ENCODE data around the gene PKD2L2.
"Not testable (repeated sequence)": the region's sequence is repeated elsewhere in the genome, so short reads cannot be mapped to it uniquely, and the experiment has no call there.

Gene PKD2L2

DNA sequence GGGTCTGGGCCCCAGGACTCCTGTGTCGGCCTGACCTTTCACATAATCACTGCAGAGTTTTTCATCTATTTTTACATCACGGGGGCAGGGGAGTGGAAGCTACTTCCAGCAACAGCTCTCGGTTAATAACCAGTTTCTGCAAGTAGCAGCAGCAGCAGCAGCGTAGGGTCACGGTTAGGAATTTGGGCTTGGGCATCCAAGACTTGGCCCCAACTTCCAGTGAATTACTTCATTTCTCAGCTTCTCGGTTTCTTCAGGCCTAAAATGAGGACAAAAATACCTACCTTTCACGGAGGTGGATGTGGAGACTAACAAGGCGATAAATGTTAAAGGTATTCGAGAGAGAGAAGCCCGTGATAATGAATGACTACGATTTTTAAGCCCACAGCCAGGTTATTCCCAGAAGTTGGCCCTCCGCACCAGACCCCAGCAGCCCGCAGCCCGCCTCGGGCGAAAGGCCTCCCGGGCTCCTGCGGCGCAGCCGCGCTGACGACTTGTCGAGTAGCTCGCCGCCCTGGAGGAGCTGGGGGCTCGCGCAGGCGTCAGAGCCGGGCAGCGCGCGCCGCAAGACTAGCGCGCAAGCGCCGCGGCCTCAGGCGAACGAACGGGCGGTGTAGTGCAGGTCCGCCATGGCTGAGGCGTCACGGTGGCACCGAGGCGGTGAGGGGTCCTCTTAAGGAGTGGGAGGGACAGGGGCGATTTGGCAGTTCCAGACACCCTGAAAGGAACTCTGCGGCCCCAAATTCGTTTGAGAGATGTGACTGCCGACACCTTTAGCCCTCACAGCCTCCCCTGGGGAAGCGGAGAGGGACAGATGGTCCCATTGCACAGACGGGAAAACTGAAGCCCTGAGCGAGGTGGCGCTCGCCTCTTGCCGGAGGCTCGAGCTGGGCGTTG is at the start of gene PKD2L2:
PKD2L2 (plus strand) TSS at position 595 of the 897 bp plus-strand sequence; CDS start at position 630, 35 bp downstream.
- peak; percentile 81 for DNase-seq

DNA sequence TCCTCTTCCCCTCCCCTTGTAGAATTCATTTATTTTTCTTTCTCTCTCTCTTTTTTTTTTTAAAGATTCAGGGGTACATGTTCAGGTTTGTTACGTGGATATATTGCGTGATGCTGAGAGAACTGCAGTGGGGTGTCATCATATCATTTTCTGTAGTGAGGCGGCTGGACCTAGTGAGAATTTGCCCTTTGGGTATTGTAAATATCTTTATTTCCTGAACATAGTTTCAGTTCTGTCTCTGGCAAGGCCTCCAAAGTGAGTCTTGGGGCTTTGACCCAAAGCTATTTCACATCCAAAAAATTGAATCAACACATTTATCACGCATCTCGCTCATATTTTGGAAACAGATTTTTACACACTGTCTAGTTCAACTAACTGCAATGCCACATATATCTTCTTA is 47.0 kb upstream of the PKD2L2 start:
- DNase-seq: no peak

DNA sequence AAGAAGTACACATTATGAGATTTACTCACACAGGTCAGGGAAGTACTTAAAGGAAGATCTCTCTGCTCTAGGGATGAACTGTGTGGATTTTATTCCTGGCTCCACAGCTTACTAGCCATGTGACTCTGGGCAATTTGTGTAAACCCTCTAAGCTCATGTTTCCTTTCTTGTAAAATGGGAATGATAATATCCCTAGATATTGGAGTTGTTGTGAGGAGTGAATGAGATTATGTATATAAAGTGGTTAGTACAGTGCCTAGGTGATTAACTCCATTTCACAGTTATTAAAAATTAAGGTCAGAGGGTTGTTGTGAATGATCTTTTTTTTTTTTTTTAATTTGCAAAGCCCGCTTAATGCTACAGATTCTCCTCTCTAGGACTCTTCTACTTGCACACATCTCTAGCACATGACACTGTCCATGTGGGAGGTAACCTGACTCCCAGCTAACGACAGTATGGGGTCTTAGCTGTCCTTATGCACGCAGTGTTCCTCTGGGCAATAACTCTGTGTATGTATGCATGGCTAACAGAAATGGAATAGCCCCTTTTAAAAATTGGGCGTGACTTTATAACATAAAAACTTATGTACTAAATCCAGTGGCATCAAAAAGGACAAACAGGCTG is 45.5 kb upstream of the PKD2L2 start:
- no peak for DNase-seq

DNA sequence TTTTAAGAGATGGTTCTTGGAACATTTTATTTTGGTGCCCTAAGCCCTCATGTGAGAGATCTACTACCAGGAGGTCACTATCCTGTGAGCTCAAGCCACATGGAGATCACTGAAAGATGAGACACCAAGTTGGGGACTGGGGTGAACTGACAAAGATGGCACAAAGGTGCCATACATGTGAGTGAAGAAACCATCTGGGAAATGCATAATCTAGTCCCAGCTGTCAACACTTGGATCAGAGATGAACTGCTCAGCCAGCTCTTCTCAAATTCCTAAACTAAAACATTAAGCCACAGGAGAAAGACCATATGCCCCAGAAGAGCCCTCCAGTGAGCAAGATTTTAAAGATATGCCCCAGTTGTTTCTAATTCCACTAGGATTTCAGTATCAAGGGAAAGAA is 43.8 kb upstream of the PKD2L2 start:
- DNase-seq: no peak

DNA sequence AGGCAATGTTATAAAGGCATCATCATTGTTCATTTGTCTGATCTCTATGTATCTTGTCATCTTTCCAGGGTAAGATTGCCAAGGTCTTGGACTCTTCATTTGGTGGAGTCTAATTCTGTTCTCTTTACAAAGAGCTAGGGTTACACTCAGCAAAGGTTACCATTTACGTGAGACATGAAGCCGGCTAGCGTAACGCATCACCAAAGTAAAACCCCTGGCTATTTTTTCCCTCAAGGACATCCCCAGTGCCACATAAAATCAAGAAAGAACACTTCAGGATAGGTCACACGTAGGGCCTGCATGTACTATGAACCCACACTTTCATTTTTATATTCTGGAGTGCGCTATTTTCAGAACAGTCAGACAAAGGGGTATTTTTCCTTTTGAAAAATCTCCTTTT is 41.6 kb upstream of the PKD2L2 start:
- DNase-seq: no peak

DNA sequence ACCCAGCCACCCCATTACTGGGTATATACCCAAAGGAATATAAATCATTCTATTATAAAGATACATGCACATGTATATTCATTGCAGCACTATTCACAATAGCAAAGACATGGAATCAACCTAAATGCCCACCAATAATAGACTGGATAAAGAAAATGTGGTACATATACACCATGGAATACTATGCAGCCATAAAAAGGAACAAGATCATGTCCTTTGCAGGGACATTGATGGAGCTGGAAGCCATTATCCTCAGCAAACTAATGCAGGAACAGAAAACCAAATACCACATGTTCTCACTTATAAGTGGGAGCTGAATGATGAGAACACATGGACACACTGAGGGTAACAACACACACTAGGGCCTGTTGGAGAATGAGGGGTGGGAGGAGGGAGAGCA is 36.1 kb upstream of the PKD2L2 start:
- not testable (repeated sequence) for DNase-seq

DNA sequence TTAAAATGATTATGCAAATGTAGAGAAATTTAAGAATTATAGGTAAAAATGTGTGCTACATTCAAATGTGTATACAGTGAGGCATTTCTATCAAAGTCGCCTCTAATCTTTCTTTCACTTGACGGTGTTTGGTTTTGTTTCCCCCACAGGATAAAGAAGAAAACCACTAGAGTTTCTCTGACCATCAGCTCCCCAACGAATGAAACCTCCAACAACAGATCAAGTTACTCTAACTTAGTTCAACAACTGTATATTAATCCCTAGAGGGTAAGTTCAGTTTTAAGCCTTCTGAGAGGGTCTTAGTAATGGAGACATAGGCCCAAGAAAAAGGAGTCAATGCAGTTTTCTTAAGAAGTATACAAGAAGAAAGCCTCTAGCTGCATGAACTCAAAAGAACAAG is 33.1 kb upstream of the PKD2L2 start:
- DNase-seq: no peak

DNA sequence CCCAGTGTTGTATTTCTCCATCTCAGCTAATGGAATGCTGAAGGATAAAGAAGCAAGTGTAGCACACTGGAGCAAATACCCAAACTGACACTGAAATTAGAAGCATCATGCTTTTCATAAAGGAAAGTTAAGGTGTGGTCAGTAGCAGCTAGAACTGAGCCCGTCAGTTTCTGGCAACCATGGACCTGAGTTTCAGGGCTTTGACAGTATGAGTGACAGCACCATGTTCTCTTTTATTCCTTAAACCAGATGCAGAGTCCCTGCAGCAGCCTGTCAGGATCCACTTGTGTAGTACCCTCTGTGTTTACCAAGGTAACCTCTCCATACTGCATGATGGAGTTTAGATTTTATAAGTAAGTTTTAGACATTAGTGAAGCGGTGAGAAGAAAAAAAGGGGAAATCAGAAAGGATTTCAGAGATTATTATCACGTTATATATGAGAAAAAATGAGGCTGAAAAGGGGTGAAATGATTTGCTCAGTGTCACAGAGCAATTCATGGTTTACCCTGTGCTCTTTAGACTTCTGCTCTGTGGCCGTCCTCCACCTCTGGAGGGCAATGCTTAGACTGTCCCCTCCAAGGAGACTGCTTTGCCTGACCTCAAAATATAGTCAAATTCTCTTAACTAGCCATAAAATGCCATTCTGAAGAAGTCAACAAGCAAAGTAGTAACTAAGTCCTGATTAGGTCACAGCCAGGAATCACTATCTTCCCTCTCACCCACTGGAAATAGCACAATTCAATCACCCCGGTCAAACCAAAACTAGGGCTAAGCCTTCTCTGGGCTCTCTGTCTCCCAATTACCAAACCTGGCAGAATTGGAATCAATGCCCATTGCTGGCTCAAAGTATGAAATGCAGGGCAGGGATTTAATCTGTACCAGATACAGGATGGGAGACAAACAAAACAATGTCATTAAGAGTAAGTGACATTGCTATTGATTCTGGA is 32.1 kb upstream of the PKD2L2 start:
- DNase-seq: no peak

DNA sequence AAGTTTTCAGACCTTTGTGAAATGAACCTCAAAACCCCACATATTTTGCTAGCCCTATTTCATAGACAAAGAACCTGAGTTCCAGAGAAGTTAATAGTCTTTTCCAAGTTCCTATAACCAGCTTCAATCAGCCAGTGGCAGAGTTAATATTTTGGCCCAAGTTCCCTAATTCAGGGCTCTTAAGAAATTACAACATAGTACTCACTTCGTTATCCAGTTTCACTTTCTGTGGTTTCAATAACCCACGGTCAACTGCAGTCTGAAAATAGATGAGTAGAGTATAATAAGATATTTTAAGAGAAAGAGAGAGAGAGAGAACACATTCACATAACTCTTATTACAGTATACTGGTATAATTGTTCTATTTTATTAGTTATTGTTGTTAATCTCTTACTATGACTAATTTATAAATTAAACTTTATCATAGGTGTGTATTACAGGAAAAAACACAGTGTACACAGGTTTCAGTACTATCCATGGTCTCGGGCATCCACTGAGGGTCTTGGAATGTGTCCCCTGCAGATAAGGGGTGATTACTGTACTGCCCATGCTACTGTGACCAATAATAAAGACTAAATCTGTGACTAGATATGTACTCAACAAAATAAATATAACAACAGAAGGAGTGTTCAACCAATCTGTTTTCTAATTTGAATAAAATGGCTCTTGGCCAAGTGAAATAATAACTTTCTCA is 30.9 kb upstream of the PKD2L2 start:
- no peak for DNase-seq

DNA sequence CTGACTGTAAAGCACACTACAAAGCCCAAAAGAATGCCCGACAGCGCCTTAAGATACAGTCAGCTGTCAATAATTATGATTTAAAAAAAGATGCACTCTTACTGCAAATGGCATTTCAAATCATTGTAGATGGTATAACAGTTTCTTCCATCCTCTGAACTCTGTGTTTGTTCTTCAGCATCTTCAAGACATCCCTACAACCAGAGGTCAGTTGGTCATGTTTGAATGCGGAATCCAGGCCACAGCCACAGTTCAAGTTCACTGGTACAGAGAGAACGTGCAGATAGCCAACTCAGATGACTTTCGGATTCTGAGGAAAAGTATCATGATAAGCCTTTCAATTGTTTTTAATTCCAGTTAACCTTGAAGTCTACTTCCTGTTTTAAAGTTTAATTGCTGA is 30.3 kb upstream of the PKD2L2 start:
- DNase-seq: no peak

DNA sequence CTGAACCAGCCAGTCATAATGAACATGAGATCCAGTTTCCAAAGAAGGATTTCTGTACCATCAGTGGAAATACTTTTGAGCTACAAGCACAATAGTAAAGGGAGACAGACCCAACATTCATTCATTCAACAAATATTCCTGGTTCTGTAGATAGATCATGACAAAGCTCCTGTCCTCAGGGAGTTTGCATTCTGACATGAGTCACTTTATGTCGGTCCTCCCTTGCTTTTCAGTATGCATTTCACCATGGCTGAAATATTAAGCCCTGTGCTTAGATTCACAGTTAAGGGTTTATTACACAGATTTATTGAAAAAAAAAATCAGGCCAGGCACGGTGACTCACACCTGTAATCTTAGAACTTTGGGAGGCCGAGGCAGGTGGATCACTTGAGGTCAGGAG is 27.0 kb upstream of the PKD2L2 start:
- DNase-seq: no peak

DNA sequence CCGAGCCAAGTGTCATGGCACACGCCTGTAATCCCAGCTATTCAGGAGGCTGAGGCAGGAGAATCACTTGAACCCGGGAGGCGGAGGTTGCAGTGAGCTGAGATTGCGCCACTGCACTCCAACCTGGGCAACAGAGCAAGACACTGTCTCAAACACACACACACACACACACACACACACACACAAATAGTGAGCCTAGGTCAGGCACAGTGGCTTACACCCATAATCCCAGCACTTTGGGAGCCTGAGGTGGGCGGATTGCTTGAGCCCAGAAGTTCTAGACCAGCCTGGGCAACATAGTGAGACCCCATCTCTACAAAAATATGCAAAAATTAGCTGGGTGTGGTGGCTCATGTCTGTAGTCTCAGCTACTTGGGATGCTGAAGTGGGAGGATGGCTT is 25.6 kb upstream of the PKD2L2 start:
- DNase-seq: not testable (repeated sequence)

DNA sequence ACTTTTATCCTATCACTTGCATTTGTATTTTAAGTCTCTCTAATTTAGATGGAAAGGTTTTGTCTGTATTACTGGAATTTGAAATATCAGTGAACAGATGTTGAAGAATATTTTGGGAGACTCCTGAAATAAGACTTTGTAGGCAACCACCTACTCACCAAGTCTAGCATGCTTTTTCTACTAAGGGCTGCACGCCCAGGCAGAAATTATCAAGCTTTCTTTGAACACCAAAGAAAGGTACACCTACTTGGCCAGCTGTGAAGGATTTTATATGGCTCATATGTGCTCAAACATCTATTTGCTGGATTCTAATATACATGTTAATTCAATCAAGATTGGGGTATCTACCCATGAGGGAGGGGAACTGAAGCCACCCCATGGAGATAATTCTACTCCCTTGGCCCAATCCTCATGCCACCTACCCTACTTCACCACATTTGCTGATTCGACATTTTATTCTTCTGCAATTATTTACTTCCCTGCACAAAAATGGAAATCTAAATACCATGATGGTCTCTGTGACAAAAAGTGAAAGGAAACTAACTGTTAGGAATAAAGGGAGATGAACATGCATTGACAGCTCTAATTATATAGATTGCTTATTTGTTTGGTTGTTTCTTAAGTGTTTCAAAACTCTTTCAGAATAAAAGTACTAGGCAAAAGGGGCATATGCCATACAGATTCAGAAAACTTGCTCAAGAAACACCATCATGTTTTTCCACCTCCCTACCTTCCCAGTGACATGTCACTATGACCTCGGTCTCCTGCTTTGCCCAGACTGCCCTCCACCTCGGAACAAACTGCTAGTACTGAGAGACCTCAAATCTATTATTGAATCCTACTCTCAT is 22.5 kb upstream of the PKD2L2 start:
- DNase-seq: no peak

DNA sequence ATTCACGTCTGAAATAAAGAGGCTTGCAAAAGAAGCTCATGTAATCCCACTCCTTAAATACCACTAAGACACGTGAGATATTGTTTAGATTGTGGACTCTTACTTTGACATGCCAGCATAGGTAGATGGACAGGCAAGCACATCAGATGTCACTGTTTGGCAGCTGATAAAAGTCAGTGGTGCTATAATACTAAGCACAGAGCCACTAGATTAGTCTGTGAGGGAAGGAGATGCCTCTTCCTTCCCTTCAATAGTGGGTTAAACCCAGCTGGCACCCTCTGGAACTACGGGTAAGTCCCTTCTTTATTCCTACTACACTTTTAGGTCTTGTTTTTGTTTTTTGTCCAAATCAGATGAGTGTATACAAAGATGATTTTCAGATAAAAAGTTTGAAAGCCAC is 21.6 kb upstream of the PKD2L2 start, which contains the start of gene MYOT:
MYOT (plus strand) TSS at position 197 of the 400 bp plus-strand sequence. CDS start 2,792 bp downstream, outside the sequence.
- no peak for DNase-seq

DNA sequence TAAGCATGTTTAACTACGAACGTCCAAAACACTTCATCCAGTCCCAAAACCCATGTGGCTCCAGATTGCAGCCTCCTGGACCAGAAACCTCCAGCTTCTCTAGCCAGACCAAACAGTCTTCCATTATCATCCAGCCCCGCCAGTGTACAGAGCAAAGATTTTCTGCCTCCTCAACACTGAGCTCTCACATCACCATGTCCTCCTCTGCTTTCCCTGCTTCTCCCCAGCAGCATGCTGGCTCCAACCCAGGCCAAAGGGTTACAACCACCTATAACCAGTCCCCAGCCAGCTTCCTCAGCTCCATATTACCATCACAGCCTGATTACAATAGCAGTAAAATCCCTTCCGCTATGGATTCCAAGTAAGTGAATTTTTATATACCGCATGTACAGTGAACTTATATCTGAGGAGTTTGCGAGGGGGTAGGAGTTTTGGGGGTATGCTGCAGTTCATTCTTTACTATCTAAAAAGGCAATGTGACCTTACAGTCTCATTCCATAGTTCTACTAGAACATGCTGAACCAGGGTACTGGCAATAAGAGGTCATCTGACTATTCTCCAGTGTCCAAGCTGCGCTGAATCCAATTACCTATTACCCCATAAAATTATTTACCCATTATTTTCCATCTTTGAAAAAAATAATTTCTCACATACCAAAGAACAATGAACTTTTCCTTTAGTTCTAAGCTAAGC is 18.5 kb upstream of the PKD2L2 start:
- DNase-seq: no peak

DNA sequence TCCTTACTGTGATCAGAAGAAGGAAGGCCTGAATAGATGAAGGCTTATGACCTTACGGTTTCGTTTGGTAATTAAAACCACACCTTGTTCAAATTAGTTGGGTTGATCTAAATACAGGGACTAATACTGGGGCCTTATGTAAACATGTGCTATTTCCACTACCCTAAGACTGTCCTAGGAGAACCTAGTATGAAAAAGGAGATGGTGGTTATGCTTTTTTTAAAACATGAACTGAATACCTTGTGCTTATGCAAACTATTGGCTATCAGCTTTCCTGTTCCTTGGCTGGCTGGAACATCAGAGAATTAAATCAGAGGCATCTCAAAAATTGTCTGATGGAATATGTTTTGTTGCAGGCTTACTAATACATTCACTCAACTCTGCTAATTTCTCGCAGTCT is 17.7 kb upstream of the PKD2L2 start:
- DNase-seq: no peak

DNA sequence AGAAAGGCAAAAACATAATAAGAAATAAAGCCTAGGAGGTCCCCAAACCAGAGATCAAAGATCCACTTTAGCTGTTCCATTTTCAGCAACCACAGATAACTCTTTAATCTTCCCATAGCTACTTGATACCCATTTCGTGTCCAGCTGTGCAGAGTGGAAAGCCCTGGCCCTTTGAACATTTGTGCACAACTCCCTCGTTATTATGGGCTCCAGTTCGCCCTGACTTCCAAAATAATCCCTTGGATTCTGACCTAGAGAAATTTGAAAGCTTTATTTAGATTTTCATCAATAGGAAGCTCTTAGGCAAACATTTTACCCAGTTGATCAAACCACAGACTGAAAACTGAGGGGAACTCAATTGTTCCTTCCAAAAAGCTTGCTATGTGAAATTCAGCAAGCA is 16.8 kb upstream of the PKD2L2 start:
- DNase-seq: no peak

DNA sequence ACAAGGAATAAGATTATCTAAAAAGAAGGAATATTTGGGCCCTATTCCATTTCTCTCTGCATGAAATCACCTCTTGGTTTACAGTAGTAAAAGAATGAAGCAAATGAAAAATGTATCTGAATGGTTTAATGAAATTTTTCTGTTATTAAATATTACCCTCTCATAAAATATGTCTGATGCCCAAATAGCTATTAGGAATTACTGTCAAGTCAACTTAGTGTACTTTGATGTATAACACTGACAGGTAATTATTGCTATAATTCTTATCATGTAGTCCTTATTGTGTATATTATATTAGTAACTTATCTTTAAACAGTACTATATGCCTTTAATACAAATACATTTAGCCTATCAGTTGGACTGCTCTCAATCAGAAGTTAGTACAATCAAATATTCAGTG is 13.2 kb upstream of the PKD2L2 start:
- no peak for DNase-seq

DNA sequence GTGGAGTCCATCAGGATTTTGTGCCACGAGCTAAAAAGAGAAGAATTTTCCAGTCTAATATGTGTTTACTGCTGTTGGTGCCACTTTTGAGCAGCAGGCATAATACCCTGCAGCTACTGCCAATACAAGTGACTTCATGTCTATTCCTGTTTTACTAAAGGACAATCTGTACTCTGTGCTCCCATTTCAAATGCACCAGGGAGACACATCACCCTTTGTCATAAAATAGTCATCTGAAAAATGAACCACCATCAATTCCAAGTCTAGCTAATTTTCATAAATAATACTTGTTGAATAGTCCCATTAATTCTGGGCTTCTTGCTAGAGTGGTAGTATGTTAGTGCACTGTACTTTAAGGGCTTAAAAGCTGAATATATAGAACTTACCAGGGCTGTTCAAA is 8.9 kb upstream of the PKD2L2 start:
- no peak for DNase-seq

DNA sequence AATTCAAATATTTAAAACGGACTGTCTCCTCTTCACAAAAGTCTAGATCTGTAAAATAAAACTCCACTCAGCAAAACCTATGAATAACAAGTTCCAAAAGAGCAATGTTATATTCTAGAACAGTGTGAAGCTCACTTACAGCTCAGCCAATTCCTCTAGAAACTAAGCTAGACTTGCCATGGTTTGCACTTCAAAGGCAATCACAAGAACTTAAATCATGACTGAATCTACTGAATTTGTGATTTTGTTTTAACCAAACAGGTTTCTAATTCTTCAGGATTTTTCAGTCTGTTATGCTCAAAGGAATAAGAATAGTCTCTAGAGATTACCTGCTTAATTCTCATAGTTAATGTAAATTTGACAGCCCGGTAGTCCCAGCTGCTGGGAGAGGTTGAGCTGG is 1.4 kb upstream of the PKD2L2 start:
- DNase-seq: no peak

DNA sequence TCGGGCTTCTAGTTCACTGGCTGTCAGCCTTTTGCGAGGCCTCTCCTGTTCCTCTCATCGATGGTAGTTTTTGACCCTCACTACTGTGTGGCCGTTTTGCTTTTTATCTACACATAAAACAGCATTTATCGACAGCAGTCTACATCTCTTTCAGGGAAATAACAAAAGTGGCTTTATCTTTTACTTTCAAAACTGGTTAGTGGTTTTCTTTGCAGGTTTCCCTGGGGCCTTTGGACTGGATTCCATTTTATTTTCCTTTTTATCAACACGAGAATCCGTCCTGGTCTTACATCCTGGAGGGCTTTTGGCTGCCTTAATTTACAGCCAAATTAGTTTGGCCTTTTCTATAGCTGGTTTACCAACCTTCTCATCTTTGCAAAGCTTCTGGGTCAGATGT is 793 bp upstream of the PKD2L2 start:
- DNase-seq: no peak
